OCI-LY3 (cell line): ENCODE data around the gene AVEN.

Source experiments
- CTCF ChIP-seq: fragments of 200-600, 300-600 bp; sonication (generic); IDR thresholded peaks from 2 replicates; pipeline ENCODE4 v1.5.1; 2014; ENCODE audit warnings: antibody characterized with exemption, low read length, low read depth
- EZH2phosphoT487 ChIP-seq: fragments of 200-600 bp; shearing (Covaris generic); IDR thresholded peaks from 2 replicates; pipeline ENCODE4 v1.6.1; 2018; ENCODE audit warnings: antibody characterized with exemption, mixed run types, low read depth

GRCh38 chr15:34010921-34011320 lies 28.1 kb downstream of the AVEN start:
- TF ChIP-seq CTCF (no peak), EZH2phosphoT487 (no peak)
